ENCODE measurements around the gene MED22.

MED22 gene

DNA sequence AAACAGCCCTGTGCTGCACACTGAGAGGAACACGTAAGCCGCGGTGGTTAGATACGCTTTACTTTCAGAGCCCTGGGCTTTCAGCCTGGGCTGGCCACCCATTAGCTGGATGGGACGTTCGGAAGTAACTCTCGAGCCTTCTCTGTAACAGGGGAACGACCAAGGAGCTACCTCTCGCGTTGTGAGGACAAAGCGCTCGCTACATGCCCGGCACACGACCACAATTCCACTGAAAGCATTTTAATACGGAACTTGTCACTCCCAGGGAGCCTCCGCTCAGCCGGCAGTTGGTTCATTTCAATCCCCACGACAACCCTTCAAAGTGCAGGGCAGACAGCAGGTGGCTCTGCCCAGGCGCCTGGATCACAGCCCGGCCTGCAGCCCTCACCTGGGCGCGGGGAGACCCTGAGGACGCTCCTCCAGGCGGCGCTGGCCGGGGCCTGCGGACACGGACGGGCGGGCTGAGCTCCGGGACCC lies 8.0 kb upstream of the MED22 start:
- DNase-seq (ENCODE audit: low read depth), result peak; percentile 28

DNA sequence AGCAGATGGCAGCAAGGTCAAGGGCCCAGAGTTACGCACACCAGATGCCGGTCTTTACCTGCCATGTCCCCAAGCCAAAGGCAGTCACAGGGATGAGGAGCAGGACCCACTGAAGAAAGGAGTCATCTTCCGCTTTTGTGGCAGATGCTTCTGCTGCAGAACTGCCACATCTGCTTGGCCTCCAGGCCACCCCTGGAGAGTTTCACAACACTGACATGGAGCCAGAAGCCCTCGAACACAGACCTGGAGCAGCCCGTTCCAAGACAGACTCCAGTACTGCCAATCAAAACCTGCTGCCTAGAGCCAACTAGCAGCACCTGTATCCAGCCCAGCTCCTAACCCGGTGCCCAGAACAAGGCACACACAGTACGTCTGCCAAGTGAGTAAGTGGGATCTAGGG lies 6.8 kb upstream of the MED22 start:
- no peak for DNase-seq (ENCODE audit: low read depth)

GRCh38 chr9:133353548-133353947 lies 5.6 kb upstream of the MED22 start:
- no peak for DNase-seq (ENCODE audit: low read depth)

- no peak for DNase-seq (ENCODE audit: low read depth)
These were observed 4.9 kb upstream of the MED22 start for GRCh38 chr9:133352635-133353340.

GRCh38 chr9:133351908-133352634 lies 4.1 kb upstream of the MED22 start:
- peak; percentile 68 for DNase-seq (ENCODE audit: low read depth)

- DNase-seq (ENCODE audit: low read depth), result no peak
These were observed 3.6 kb upstream of the MED22 start for GRCh38 chr9:133351526-133351907.

GRCh38 chr9:133349965-133350616 lies 2.2 kb upstream of the MED22 start:
- DNase-seq (ENCODE audit: low read depth), result no peak

GRCh38 chr9:133348718-133349573 lies 1.0 kb upstream of the MED22 start:
- peak; percentile 15 for DNase-seq (ENCODE audit: low read depth)

GRCh38 chr9:133347515-133347984 lies 381 bp downstream of the MED22 start:
- peak; percentile 45 for DNase-seq (ENCODE audit: low read depth)

DNA sequence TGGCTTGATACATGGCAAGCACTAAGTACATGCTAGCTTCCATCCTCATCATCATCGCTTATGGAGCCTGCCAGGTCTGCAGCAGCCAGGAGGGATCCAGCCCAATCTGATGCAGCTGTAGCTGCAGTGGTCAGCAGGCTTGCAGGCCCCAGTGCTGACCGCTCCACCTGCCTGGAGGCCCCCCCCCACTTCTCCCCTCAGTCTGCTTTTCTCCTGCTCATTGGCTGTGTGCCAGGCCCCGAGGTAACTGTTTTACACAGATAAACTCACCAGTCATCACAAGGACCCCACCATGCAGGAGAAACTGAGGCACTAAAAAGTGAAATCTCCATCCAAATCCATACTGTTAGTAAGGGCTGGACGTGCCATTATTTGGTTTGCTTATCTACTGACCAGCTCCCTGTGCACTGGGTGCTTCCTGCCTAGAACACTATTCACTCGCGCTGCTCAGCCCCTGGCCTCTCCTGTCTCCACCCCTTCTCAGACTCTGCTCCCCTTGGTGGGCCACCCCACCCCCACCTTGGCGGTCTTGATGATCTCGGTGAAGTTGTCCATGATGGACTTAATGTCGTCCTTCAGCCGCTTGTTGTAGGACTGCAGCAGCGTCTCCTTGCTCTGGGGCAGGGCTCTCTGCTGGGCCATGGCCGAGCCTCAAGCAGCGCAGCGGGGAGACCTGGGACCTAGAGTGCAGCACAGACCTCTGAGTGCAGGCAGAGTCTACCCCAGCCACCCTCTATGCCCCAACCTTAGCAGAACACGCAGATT lies 1.7 kb downstream of the MED22 start:
- DNase-seq (ENCODE audit: low read depth), result no peak

GRCh38 chr9:133345596-133345995 lies 2.3 kb downstream of the MED22 start:
- DNase-seq (ENCODE audit: low read depth), result no peak

- no peak for DNase-seq (ENCODE audit: low read depth)
These were observed 3.0 kb downstream of the MED22 start for GRCh38 chr9:133344979-133345378.

DNA sequence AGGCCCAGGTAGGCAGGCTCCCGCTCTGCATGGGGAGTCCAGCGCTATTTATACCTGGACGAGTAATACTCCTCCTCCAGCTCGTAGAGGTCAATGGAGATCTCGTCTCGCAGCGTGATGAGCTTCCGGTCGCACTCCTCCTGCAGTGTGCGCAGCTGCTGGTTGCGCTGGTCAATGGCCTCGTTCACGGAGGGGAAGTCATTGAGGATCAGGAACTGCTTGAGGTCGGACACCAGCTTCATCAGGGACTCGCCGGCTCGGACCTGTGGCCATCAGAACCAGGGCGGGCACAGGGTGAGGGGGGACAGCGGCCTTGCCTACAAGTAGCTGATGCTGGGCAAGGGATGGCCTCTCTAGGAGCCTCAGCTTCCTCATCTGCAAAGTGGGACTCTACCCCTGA lies 3.9 kb downstream of the MED22 start:
- DNase-seq (ENCODE audit: low read depth), result no peak

DNA sequence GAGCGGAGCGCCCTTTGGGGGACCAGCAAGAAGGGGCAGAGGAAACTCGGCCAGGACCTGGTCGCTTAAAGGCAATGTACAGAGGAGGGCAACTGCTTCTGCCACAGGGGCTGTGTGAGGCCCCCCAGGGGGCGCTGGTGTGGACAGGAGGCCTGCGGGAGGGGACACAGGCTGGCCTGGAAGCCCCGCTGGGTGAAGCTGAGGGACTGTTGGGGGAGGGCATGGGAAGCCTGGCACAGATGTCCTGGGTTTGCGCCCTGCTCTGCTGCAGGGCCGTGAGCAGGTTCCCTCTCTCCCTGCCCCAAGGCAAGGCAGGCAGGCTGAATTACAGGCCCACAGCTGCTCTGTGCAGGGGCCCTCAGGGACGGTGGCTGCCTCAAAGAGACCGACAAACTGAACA lies 5.4 kb downstream of the MED22 start:
- DNase-seq (ENCODE audit: low read depth), result no peak

DNA sequence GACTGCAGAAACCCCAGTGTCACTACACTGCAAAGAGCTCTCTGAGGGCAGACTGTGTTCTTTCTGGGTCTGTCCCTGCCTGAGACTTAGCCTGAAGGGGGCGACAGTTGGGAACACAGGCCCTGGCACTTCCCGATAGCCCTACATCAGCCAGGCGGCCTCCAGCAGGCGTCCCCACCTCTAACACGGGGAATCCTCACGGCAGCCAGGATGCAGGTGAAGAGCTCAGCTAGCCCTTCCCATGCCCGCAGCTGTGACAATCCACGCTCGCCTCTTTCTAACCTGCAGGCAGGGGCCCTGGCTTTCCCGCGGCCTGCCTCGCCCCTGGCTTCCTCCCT lies 5.9 kb downstream of the MED22 start:
- DNase-seq (ENCODE audit: low read depth), result no peak

- no peak for DNase-seq (ENCODE audit: low read depth)
These were observed 6.4 kb downstream of the MED22 start for GRCh38 chr9:133341369-133342068.

DNA sequence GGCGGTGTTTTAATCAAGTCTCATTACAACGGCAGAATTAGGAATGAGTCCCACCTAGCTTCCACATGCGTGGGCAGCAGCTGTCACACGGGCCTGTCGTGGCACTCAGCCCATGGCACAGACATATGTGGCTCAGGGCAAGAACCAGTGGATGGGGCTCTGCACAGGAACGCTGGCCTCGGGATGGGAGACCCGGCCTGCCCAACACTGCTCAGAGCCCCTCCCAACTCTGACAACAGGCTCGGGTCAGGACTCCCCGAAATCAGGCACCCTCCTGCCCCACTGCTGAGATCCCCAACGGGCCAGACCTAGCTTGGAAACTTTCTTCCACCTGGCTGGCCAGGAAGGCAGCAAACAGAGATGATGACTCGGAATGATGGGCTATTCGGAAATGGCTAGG lies 7.0 kb downstream of the MED22 start:
- no peak for DNase-seq (ENCODE audit: low read depth)

GRCh38 chr9:133340256-133340655 lies 7.7 kb downstream of the MED22 start:
- DNase-seq (ENCODE audit: low read depth), result no peak

GRCh38 chr9:133339641-133340040 lies 8.3 kb downstream of the MED22 start:
- DNase-seq (ENCODE audit: low read depth), result no peak

GRCh38 chr9:133335924-133336811 lies 11.8 kb downstream of the MED22 start, which contains the start of gene SURF6:
SURF6 (minus strand) TSS chr9:133336188; CDS start chr9:133336132, 56 bp downstream.
- DNase-seq (ENCODE audit: low read depth), result peak; percentile 83

All from EH (cell line).